Sigmoid colon (tissue), 7 donors: ENCODE results near the gene ANXA5. TPM values are rescaled to one million over a fixed set of nuclear protein-coding genes. Genes with fewer than 3 reads are reported as not detected.

Experiments used
- DNase-seq: peaks from one replicate; pipeline ENCODE4 v3.0.0-alpha.2; 2019
- H3K27ac ChIP-seq, 4 donors: fragments of 200-600 bp; sonication (generic); one replicate each; pipeline ENCODE4 v1.5.1; 2016 to 2019; ENCODE audit warnings: mild to moderate bottlenecking in 1 of 4
- H3K27me3 ChIP-seq, 3 donors: fragments of 200-600 bp; sonication (generic); one replicate each; pipeline ENCODE4 v1.5.1; 2019; ENCODE audit warnings: mild to moderate bottlenecking in 1 of 3
- H3K36me3 ChIP-seq, 4 donors: fragments of 200-600 bp; sonication (generic); one replicate each; pipeline ENCODE4 v1.5.1; 2016 to 2019
- H3K4me1 ChIP-seq, 4 donors: fragments of 200-600 bp; sonication (generic); one replicate each; pipeline ENCODE4 v1.5.1; 2017 to 2019
- H3K4me3 ChIP-seq, 4 donors: fragments of 200-600 bp; sonication (generic); one replicate each; pipeline ENCODE4 v1.5.1; 2017 to 2019; ENCODE audit warnings: mild to moderate bottlenecking in 2 of 4, moderate library complexity in 1 of 4
- H3K9me3 ChIP-seq, 4 donors: fragments of 200-600 bp in 3 of 4; sonication (generic) in 3 of 4; one replicate each; pipeline versions ENCODE4 v1.5.1 to v1.6.1; 2013 to 2019
- CTCF ChIP-seq, 4 experiments: fragments of 450-650 bp in 3 of 4; fragments of 200-600 bp in 1 of 4; IDR thresholded peaks; one replicate each; pipeline ENCODE4 v1.5.1; 2016 to 2019; ENCODE audit warnings: antibody characterized with exemption in 4 of 4, mild to moderate bottlenecking in 3 of 4, moderate library complexity in 2 of 4
- EP300 ChIP-seq, 4 donors: sonication (generic); formaldehyde crosslinking; IDR thresholded peaks; one replicate each; pipeline ENCODE4 v1.6.1; 2017; ENCODE audit warnings: antibody characterized with exemption in 4 of 4
- POLR2A ChIP-seq, 2 donors: fragments of 450-650 bp; IDR thresholded peaks; one replicate each; pipeline ENCODE4 v1.6.1; 2016; ENCODE audit warnings: antibody characterized with exemption in 2 of 2, mild to moderate bottlenecking in 2 of 2, moderate library complexity in 2 of 2
- POLR2AphosphoS5 ChIP-seq, 4 donors: sonication (generic); formaldehyde crosslinking; IDR thresholded peaks; one replicate each; pipeline ENCODE4 v1.6.1; 2017; ENCODE audit warnings: antibody characterized with exemption in 4 of 4
- WGBS, 2 donors: extraction: QIAGEN DNeasy Blood & Tissue Kit; methylation state at CpG; one replicate each; pipeline ENCODE4 v1.1.7; 2013; 5-methylcytosine and 5-hydroxymethylcytosine counted together
- intact Hi-C: fragments of 100-400 bp; cut with DNase I; formaldehyde crosslinking; loops from one replicate; pipeline ENCODE4 v1.15.1; 2023
- polyA plus RNA-seq, 3 donors: library from polyadenylated mRNA; stranded (reverse); fragments of 200-250 nt; gene quantifications; one replicate each; pipeline ENCODE4 v1.2.3, GENCODE V29; 2013
- total RNA-seq, 4 donors: library from RNA; depleted of rRNA; stranded (reverse); fragments of >200 nt; gene quantifications; one replicate each; pipeline ENCODE4 v1.1.0, GENCODE V29; 2016
- donor health status: healthy with polysubstance abuse.
- donor health status: Bipolar disorder and iron deficiency.
- donor health status: healthy.

Gene ANXA5
- total and polyA plus RNA-seq, 7 donors = 113 to 224 (median 152) TPM

- H3K4me1 ChIP-seq = peaks cover 0 to 13% (median 8%) of the 10 kb centered on the region in 4 donors
- no peak overlapping the region for H3K27ac ChIP-seq
- intact Hi-C loops = no loop called here
- no peak overlapping the region for H3K4me3 ChIP-seq
- H3K9me3 ChIP-seq = no peaks in the 10 kb centered on the region
- H3K36me3 ChIP-seq = no peaks in the 10 kb centered on the region
- no peak for DNase-seq
- TF ChIP-seq CTCF (IDR thresholded peaks at IDR 0.05) (no peak), POLR2A (IDR thresholded peaks at IDR 0.05) (no peak), POLR2AphosphoS5 (IDR thresholded peaks at IDR 0.05) (no peak), EP300 (IDR thresholded peaks at IDR 0.05) (no peak)
- 76 to 87% methylated on average over 8 of the region's 8 CpGs for WGBS, 2 donors
- H3K27me3 ChIP-seq = no peaks in the 10 kb centered on the region
These were observed 53.7 kb downstream of the ANXA5 start for GRCh38 chr4:121642876-121643585.

GRCh38 chr4:121642292-121642691 lies 54.5 kb downstream of the ANXA5 start:
- Histone ChIP-seq H3K9me3 (no peaks in the 10 kb centered on the region), H3K4me1 (peaks cover 0 to 13% (median 8%) of the 10 kb centered on the region in 4 donors), H3K27ac (peak overlapping the region in 2 of 4 donors; percentile 9 to 55), H3K27me3 (no peaks in the 10 kb centered on the region), H3K36me3 (no peaks in the 10 kb centered on the region), H3K4me3 (no peak overlapping the region)
- TF ChIP-seq EP300 (IDR thresholded peaks at IDR 0.05) (no peak), POLR2AphosphoS5 (IDR thresholded peaks at IDR 0.05) (peak in 1 of 4 donors; percentile 31)
- no peak for DNase-seq
- 82 to 96% methylated on average over 2 of the region's 2 CpGs for WGBS, 2 donors
- intact Hi-C loops = no loop called here

GRCh38 chr4:121633653-121634052 lies 63.1 kb downstream of the ANXA5 start:
- Histone ChIP-seq H3K4me3 (no peak overlapping the region), H3K27me3 (no peaks in the 10 kb centered on the region), H3K4me1 (no peaks in the 10 kb centered on the region), H3K36me3 (no peaks in the 10 kb centered on the region), H3K27ac (no peak overlapping the region), H3K9me3 (no peaks in the 10 kb centered on the region)
- TF ChIP-seq POLR2AphosphoS5 (IDR thresholded peaks at IDR 0.05) (no peak), CTCF (IDR thresholded peaks at IDR 0.05) (no peak), POLR2A (IDR thresholded peaks at IDR 0.05) (no peak), EP300 (IDR thresholded peaks at IDR 0.05) (no peak)
- intact Hi-C loops = no loop called here
- DNase-seq = no peak
- 72 to 75% methylated on average over 4 of the region's 4 CpGs for WGBS, 2 donors

GRCh38 chr4:121632636-121633035 lies 64.1 kb downstream of the ANXA5 start:
- H3K36me3 ChIP-seq = no peaks in the 10 kb centered on the region
- H3K27ac ChIP-seq = no peak overlapping the region
- no peaks in the 10 kb centered on the region for H3K9me3 ChIP-seq
- H3K4me3 ChIP-seq = no peak overlapping the region
- intact Hi-C loops = no loop called here
- H3K27me3 ChIP-seq = no peaks in the 10 kb centered on the region
- DNase-seq = no peak
- no peaks in the 10 kb centered on the region for H3K4me1 ChIP-seq
- no peak for TF ChIP-seq EP300 (IDR thresholded peaks at IDR 0.05)
- TF ChIP-seq CTCF (IDR thresholded peaks at IDR 0.05) = no peak
- no peak for TF ChIP-seq POLR2AphosphoS5 (IDR thresholded peaks at IDR 0.05)
- TF ChIP-seq POLR2A (IDR thresholded peaks at IDR 0.05) = no peak
- WGBS, 2 donors = 78 to 85% methylated on average over 9 of the region's 9 CpGs

Other genes with a start within 250 kb of the ANXA5 start
- gene SMIM43, start 68.2 kb upstream of the ANXA5 start, total RNA-seq = 1 to 10 TPM in 1 of 4 donors, under 1 TPM in 2, not detected in 1; 0.54 to 1.1 (median 0.66) TPM
- under 1 TPM in 1 of 3 donors, not detected in 2; 0.44 TPM for gene SMIM43, start 68.2 kb upstream of the ANXA5 start, polyA plus RNA-seq
- 10 to 100 TPM; 12.5 to 25.3 (median 18.6) TPM for gene EXOSC9, start 104.3 kb upstream of the ANXA5 start, total RNA-seq
- 10 to 100 TPM in 2 of 3 donors, 1 to 10 TPM in 1; 8.3 to 22.3 (median 10.2) TPM for gene EXOSC9, start 104.3 kb upstream of the ANXA5 start, polyA plus RNA-seq
- 1 to 10 TPM; 2.1 to 2.3 (median 2.2) TPM for gene CCNA2, start 126.9 kb upstream of the ANXA5 start, total RNA-seq
- gene CCNA2, start 126.9 kb upstream of the ANXA5 start, polyA plus RNA-seq = 10 to 100 TPM in 2 of 3 donors, 1 to 10 TPM in 1; 3.0 to 22.8 (median 10.9) TPM
- 10 to 100 TPM; 12.7 to 14.6 (median 13.6) TPM for gene BBS7, start 173.5 kb upstream of the ANXA5 start, total RNA-seq
- 10 to 100 TPM in 1 of 3 donors, 1 to 10 TPM in 2; 8.4 to 12.3 (median 9.6) TPM for gene BBS7, start 173.5 kb upstream of the ANXA5 start, polyA plus RNA-seq